Stimulated activated CD8-positive, alpha-beta memory T cell treated with anti-CD3 and anti-CD28 coated beads, Interleukin-12 subunit alpha, Interleukin-12 subunit beta, amount 100 ng/mL, for 24 hours (primary cell): ENCODE measurements around the gene BGLAP.

ENCODE experiments used
- DNase-seq: peaks from one replicate; pipeline ENCODE4 v3.0.0-alpha.2; 2020; ENCODE audit errors: extremely low read depth

Gene BGLAP

GRCh38 chr1:156226782-156227181, 15.2 kb upstream of the BGLAP start:
- no peak for DNase-seq

- no peak for DNase-seq
Measured at GRCh38 chr1:156228501-156228900, 13.5 kb upstream of the BGLAP start.

- no peak for DNase-seq
Measured at GRCh38 chr1:156229809-156230472, 12.0 kb upstream of the BGLAP start.

- DNase-seq, result no peak
Measured at GRCh38 chr1:156230473-156230837, 11.5 kb upstream of the BGLAP start.

- no peak for DNase-seq
Measured at GRCh38 chr1:156232201-156232894, 9.6 kb upstream of the BGLAP start.

GRCh38 chr1:156233426-156234127, 8.4 kb upstream of the BGLAP start:
- no peak for DNase-seq

GRCh38 chr1:156236164-156236563, 5.8 kb upstream of the BGLAP start:
- no peak for DNase-seq

GRCh38 chr1:156238248-156238647, 3.7 kb upstream of the BGLAP start:
- no peak for DNase-seq

GRCh38 chr1:156241311-156241811, 623 bp upstream of the BGLAP start:
- DNase-seq, result no peak

GRCh38 chr1:156242738-156243137, 754 bp downstream of the BGLAP start:
- no peak for DNase-seq

- DNase-seq, result no peak
Measured at GRCh38 chr1:156244126-156244525, 2.1 kb downstream of the BGLAP start.

- DNase-seq, result no peak
Measured at GRCh38 chr1:156244712-156245111, 2.7 kb downstream of the BGLAP start.

GRCh38 chr1:156245451-156246232, 3.7 kb downstream of the BGLAP start:
- no peak for DNase-seq

GRCh38 chr1:156246241-156246780, 4.3 kb downstream of the BGLAP start:
- DNase-seq, result no peak

GRCh38 chr1:156246781-156247459, 4.9 kb downstream of the BGLAP start:
- DNase-seq, result no peak

- DNase-seq, result no peak
Measured at GRCh38 chr1:156247460-156248322, 5.7 kb downstream of the BGLAP start, which contains the start of gene PAQR6. Gene PAQR6, minus strand, starts transcription at chr1:156248056. Its CDS starts 1,325 bp downstream, at chr1:156246731.

GRCh38 chr1:156248323-156248683, 6.3 kb downstream of the BGLAP start:
- DNase-seq, result no peak

- DNase-seq, result no peak
Measured at GRCh38 chr1:156249593-156249992, 7.6 kb downstream of the BGLAP start.

GRCh38 chr1:156251527-156251926, 9.5 kb downstream of the BGLAP start:
- DNase-seq, result no peak

GRCh38 chr1:156253634-156254033, 11.7 kb downstream of the BGLAP start:
- no peak for DNase-seq
